ENCODE measurements around the gene MED23.

DNA sequence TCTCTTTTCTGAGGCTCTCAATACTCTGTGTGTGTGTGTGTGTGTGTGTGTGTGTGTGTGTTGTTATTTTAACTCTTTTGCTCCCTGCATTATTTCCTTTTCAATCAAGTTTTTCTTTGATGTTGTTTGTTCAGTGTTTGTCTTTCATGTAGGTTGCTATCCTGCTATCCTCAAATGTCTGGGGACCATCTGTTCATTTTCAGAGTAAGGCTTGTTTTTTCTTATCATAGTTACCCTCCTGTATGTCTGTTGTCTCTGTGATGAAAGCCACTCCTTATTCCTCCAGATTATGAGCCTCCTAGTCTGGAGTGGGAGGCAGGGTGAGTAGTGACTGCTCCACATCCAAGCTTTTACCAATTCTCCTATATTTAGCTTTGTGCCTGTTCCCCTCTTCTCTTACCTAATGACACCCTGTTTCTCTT lies 18.2 kb upstream of the MED23 start:
- TF ChIP-seq, protein P1, sequence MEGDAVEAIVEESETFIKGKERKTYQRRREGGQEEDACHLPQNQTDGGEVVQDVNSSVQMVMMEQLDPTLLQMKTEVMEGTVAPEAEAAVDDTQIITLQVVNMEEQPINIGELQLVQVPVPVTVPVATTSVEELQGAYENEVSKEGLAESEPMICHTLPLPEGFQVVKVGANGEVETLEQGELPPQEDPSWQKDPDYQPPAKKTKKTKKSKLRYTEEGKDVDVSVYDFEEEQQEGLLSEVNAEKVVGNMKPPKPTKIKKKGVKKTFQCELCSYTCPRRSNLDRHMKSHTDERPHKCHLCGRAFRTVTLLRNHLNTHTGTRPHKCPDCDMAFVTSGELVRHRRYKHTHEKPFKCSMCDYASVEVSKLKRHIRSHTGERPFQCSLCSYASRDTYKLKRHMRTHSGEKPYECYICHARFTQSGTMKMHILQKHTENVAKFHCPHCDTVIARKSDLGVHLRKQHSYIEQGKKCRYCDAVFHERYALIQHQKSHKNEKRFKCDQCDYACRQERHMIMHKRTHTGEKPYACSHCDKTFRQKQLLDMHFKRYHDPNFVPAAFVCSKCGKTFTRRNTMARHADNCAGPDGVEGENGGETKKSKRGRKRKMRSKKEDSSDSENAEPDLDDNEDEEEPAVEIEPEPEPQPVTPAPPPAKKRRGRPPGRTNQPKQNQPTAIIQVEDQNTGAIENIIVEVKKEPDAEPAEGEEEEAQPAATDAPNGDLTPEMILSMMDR (IDR thresholded peaks at IDR 0.05), result no peak
- TF ChIP-seq POLR2A (IDR thresholded peaks at IDR 0.05), result no peak
